Measurements from ENCODE around the gene PTPRS.
A peak's percentile ranks its signal among the peaks of the same experiment; 100 is the strongest.

PTPRS gene

DNA sequence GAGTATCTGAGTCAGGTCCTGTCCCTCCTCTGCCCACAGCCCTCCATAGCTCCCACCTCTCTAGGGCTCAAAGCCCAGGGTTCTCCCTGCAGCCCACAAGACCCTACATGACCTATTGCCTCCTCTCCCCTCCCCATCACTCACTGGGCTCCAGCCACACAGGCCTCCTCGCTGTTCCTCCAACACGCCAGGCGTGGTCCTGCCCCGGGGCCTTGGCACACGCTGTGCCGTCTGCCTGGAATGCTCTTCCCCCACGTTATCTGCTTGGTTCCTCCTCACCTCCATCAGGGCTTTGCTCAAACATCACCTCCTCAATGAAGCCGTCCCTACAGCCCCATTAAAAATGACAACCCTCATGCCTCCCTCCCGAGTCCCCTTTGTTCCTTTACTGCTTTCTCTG is 21.1 kb downstream of the PTPRS start:
- no peak overlapping the region for H3K4me3 ChIP-seq (replicated peaks; ENCODE audit: low read depth, low read length)
- DNase-seq (ENCODE audit: low read depth) = no peak
- TF ChIP-seq, protein P1, sequence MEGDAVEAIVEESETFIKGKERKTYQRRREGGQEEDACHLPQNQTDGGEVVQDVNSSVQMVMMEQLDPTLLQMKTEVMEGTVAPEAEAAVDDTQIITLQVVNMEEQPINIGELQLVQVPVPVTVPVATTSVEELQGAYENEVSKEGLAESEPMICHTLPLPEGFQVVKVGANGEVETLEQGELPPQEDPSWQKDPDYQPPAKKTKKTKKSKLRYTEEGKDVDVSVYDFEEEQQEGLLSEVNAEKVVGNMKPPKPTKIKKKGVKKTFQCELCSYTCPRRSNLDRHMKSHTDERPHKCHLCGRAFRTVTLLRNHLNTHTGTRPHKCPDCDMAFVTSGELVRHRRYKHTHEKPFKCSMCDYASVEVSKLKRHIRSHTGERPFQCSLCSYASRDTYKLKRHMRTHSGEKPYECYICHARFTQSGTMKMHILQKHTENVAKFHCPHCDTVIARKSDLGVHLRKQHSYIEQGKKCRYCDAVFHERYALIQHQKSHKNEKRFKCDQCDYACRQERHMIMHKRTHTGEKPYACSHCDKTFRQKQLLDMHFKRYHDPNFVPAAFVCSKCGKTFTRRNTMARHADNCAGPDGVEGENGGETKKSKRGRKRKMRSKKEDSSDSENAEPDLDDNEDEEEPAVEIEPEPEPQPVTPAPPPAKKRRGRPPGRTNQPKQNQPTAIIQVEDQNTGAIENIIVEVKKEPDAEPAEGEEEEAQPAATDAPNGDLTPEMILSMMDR (IDR thresholded peaks at IDR 0.05; ENCODE audit: low read length, missing control alignments) = no peak

DNA sequence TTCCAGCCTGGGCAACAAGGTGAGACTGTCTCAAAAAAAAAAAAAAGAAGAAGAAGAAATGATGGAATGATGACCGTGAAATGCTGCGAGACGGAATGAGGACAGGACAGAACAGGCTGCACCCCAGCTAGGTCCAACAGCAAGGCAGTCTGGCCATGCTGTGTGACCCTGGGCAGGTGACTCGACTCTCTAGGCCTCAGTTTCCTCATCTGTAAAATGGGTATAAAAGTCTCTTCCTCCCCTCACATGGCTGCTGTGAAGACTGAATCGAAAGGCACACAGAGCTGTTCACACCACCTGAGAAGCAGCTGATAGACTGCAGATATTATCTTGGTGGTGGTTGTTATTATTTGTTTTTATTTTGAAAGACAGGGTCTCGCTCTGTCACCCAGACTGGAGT is 22.3 kb downstream of the PTPRS start:
- no peak for DNase-seq (ENCODE audit: low read depth)
- TF ChIP-seq, protein P1 (IDR thresholded peaks at IDR 0.05; ENCODE audit: low read length, missing control alignments) = no peak
- no peak overlapping the region for H3K4me3 ChIP-seq (replicated peaks; ENCODE audit: low read depth, low read length)

DNA sequence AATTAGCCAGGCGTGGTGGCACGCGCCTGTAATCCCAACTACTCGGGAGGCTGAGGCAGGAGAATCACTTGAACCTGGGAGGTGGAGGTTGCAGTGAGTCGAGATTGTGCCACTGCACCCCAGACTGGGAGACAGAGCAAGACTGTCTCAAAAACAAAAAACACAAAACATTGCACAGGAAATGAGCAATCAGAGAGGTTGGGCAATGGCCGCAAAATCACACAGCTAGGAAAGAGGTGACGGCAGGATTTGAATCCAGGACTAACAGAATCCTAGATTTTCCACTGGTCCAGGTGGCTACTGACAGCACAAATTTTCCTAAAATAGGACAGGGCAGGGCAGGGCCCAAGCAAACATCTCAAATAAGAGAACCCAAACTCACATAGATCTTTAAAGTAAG is 23.3 kb downstream of the PTPRS start:
- H3K4me3 ChIP-seq (replicated peaks; ENCODE audit: low read depth, low read length) = no peak overlapping the region
- TF ChIP-seq, protein P1 (IDR thresholded peaks at IDR 0.05; ENCODE audit: low read length, missing control alignments) = no peak
- DNase-seq (ENCODE audit: low read depth) = no peak

DNA sequence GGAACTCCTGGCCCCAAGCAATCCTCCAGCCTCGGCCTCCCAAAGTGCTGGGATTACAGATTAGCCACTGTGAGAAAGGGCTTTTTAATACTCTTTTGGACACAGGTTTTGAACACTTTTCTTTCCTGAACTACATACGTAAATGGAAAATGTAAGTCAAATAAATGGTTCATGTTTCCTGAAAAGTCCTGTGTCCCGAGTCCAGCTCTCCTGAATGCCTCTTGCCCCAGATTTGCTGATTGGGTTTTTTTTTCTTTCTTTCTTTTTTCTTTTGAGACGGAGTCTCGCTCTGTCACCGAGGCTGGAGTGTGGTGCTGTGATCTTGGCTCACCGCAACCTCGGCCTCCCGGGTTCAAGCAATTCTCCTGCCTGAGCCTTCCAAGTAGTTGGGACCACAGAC is 24.5 kb downstream of the PTPRS start:
- no peak for DNase-seq (ENCODE audit: low read depth)
- TF ChIP-seq, protein P1 (IDR thresholded peaks at IDR 0.05; ENCODE audit: low read length, missing control alignments) = no peak
- no peak overlapping the region for H3K4me3 ChIP-seq (replicated peaks; ENCODE audit: low read depth, low read length)

DNA sequence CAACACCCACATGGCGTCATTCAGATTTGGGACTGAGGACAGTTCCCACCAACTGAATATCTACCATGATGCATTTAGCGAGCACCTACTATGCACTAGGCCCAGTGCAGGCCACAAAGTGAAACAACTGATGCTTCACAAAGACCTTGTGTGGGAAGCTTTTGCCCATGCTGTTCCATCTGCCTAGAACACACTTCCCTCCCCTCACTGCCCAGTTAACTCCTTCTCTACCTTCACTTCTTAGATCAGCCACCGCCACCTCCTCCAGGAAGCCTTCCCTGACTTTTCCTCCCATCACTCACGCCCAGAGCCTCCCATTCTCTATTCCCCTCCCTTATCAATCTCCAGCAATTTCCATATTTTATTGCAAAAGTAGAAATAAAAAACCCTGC is 25.7 kb downstream of the PTPRS start:
- no peak for DNase-seq (ENCODE audit: low read depth)
- TF ChIP-seq, protein P1 (IDR thresholded peaks at IDR 0.05; ENCODE audit: low read length, missing control alignments) = no peak
- H3K4me3 ChIP-seq (replicated peaks; ENCODE audit: low read depth, low read length) = no peak overlapping the region

DNA sequence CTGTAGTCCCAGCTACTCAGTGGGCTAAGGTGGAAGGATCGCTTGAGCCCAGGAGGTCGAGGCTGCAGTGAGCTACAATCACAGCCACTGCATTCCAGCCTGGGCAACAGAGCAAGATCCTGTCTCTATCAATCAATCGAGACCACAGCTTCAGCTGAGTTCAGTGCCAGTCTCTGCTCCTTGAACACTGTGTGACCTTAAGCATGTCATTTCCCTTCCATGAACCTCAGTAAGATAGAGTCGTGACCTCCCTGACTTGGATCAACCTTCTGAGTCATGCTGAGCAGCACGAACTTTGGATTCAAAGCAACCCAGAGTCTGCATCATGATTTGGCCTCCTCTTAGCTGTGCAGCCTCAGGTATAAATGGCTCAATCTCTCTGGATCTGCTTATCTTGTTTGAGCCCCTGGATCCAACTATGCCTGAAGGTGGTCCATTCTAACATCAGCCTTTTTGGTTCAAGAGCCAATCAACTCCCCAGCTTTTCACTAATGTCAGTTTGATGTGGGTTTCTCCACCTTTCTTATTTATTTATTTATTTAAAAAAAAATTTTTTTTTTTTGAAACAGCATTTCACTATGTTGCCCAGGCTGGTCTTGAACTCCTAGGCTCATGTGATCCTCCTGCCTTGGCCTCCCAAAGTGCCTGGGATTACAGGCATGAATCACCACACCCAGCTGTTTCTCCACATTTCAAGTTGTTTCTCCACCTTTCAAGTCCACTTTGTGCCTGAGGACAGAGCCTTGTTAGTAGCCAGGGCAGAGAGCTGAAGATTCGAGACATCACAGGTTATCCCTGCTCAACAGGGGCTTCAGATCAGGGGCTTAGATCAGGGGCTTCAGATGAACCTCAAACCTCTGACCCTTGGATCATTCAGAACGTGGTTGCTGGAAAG is 26.4 kb downstream of the PTPRS start:
- H3K4me3 ChIP-seq (replicated peaks; ENCODE audit: low read depth, low read length) = no peak overlapping the region
- TF ChIP-seq, protein P1 (IDR thresholded peaks at IDR 0.05; ENCODE audit: low read length, missing control alignments) = no peak

DNA sequence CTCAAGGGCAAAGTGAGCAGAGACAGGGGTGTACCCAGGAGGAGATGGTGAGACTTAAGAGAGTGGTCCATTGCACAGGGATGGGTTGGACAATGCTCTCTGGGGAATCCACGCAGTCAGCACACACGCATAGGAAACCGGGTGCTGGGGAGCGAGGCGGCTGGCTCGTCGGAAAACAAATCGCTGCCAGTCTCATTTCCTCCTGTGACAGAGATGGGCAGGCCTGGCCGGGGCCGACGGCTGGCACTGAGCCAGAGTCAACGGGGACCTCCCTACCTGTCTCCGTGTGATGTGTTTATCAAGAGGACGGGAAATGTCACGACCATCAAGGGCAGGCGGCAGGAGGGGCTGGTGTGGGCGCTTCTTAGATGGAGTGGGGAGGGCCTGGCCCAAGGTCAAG is 27.3 kb downstream of the PTPRS start:
- DNase-seq (ENCODE audit: low read depth) = no peak
- TF ChIP-seq, protein P1 (IDR thresholded peaks at IDR 0.05; ENCODE audit: low read length, missing control alignments) = no peak
- H3K4me3 ChIP-seq (replicated peaks; ENCODE audit: low read depth, low read length) = no peak overlapping the region

More for the DNA sequence above, 26.4 kb downstream of the PTPRS start:
- DNase-seq (ENCODE audit: low read depth) = peak; percentile 17
